Body of pancreas (tissue), 4 donors: ENCODE data around the gene KANK4.

ENCODE experiments used
- CTCF ChIP-seq, 7 experiments: fragments of 450-650 bp in 4 of 7; fragments of 200-600 bp in 3 of 7; sonication (generic) in 3 of 7; IDR thresholded peaks; one replicate each; pipeline ENCODE4 v1.5.1; 2016 to 2019; ENCODE audit warnings: antibody characterized with exemption in 7 of 7
- POLR2A ChIP-seq, 3 donors: fragments of 450-650 bp; IDR thresholded peaks; one replicate each; pipeline ENCODE4 v1.6.1; 2016; ENCODE audit warnings: antibody characterized with exemption in 3 of 3, mild to moderate bottlenecking in 2 of 3

GRCh38 chr1:62238507-62238906 lies 80.7 kb downstream of the KANK4 start:
- TF ChIP-seq CTCF (IDR thresholded peaks at IDR 0.05) (no peak), POLR2A (IDR thresholded peaks at IDR 0.05) (no peak)
